ENCODE data around the gene SYT8.
"Not testable (repeated sequence)": the region's sequence is repeated elsewhere in the genome, so short reads cannot be mapped to it uniquely, and the experiment has no call there.

Gene SYT8

DNA sequence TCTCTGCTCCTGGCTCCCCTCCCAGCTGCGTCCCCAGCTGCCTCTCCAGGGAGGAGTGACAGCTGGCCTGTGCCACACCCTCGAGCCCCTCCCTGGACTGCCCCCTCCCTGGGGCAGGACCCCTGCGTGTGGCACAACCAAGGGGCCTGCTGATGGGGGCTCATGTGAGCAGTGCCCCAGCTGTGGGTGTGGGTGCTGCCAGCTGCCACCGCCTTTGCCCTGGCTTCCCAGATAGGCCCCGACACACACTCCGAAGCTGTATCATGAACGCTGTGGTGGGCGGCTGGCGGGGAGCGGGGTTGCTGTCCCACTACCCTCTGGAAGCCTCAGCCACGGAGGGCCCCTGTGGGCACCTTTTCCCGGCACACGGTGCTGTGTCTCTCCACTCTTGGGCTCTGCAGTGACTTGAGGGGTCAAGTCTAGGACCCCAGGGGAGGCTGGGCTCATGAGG lies 41.1 kb downstream of the SYT8 start:
- DNase-seq = not testable (repeated sequence)

DNA sequence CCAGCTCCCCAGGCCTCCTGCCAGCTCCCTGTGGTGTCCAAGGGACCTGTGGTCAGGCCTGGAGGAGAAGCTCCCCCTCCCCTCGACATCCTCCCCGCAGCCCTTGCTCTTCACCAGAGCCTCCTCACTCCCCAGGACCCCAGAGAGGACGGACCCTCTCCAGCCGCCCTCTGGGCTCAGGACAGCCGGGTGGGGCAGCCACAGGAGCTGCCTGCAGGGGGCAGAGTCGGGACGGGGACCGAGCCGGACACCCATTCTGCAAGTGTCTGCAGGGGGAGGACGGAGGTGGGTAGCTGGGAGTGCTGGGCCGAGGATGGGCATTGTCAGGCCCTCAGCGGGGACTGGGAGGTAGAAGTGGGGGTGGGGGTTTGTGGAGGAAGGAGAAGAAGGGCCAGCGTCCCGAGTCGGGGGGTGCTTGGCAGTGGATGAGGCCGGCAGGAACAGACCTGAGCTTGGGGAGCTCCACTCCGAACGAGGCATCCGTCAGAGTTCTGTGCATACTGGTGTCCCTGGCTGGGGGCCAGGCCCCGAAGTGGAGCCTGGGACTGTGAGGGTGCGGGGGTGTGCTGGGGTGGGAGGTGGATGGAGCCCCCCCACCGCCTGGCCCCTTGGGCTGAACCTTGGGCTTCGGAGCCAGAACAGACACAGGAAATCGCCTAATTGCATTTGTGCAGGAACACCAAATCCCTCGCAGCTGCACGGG lies 41.7 kb downstream of the SYT8 start:
- DNase-seq = no peak

DNA sequence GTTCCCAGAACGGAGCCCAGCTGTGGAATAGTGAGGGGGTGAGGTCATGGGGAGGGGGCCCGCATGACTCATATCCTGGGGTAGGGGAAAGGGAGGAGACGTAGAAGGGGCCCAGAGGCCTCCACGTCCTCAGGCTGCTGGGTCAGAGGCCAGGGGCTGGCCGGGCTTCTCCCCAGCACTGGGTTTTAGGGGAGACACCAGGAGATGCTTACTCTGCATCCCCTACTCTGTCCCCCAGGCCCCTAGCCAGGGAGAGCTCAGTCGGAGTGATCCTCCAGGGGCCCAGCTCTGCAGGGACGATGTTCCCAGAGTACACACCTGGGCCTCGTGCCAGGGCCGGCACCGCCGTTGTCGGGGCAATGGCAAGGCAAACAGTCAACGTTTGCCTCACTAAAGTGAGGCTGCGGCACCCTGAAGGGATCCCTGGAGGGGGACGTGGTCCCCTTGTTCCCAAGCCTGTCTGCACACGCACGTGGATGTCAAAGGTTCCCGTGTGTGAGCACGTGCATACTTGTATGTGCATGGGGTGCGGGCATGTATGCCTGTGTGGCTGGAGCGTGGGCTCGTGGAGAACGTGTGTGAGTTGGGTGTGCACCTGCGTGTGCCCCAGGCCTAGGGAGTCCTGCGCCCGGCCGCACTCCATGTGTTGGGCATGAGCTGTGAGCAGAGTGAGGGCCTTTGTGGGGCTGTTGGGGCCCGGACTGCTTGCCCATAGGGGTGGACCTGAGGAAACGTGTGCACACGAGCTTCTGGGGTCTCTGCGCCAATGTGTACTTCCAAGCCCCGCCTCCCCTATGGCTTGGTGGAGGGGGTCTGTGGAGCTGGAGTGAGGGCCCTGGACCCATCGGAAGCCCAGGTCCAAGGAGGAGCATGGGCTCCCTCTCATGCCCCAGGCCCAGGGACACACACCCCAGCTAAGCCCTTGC lies 42.7 kb downstream of the SYT8 start:
- no peak for DNase-seq

DNA sequence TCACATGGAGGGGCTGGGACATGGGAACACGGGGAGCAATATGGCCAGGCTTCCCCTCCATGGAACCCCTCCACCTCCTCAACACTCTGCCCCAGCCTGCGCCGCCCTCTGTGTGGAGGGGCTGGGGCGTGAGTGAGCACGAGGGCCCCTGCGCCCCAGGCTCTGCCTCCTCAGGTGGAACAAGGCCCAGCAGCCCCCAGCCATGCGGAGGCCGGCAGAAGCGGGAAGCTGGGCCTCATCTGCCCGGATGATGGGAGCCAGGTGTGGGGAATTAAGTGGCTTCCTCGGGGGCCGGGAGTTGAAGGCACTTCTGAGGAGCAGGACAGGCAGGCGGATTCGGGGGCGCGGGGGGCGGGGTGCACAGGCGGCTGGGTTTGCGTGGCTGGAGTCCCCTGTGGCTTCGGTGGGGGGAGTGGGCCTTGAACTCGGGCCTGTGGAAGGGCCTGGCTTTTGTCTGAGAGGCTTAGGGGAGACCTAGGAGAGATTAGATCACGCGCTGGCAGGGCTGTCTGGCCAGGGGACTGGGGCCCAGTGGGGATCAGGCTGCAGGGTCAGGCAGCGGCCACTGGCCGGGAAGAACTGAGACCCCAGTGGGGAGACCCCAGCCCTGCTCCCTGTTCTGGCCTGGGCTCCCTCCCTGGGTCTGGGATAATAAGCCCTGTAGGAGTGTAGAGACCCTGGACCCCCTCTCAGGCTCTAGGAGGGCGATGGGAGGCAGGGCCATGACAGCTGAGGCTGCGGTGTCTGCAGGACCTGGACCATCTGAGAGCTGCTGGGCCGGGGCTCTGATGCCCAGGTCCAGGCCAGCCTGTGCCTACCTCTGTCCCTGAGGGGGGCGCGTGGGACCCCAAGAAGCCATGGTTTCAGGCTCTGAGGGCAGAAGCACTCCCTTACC lies 43.6 kb downstream of the SYT8 start:
- DNase-seq = no peak

DNA sequence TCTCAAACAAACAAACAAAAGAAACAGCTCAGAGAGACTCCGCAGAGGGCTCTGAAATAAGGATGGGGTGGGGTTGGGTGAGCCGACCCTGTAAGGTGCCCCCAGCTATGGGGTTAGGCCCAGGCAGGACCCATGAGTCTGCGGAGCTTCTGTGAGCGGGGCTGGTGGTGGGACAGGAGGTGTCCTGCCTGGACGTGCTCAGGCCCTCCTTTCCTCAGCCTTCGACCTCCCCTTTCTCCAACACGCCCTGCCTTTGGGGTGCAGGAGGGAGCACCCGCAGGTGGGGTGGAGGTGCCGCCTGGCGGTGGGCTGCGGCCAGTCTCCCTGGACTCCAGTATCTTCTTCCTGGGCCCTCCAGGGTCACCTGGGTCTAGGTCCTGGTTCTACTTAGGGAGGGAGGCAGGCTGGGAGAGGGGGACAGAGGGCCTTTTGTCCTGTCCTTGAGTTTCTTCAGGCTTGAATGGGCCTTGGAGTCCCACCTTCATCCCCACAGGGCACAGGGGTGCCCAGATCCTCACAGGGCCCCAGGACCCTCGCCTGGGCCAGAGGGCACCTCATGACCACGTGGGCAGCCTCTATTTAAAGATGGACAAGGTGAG lies 44.7 kb downstream of the SYT8 start:
- DNase-seq = no peak

DNA sequence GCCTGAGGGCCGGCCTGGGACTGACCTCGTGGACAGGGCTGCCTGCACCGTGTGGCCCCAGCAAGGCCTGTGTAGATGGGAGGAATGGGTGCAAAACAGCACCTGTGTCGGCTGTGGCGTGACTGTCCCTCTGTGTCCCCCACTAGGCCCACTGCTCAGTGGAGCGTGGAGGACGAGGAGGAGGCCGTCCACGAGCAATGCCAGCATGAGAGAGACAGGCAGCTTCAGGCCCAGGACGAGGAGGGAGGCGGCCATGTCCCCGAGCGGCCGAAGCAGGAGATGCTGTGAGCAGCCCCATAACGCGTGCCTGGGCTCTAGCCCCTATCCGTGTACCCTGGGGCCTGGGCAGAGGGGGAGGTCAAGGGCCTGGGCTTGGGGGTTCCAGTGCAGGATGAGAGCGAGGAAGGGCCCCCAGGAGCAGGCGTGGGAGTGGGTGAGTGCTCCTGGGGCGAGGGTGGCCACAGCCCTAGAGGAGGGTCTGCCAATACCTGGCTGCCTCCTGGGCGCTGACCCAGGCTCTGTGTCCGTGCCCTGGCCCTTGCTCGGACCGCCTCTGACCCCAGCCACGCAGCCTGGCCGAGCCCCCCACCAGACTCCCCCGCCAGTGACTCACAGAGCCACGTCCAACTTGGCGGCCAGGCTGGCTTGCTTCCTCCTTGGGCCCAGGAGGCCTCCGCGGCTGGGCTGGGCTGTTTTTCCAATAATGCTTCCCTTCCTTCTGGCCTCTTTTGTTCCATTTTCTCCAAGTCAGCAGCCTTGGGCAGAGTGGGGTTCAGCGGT lies 45.3 kb downstream of the SYT8 start:
- no peak for DNase-seq

DNA sequence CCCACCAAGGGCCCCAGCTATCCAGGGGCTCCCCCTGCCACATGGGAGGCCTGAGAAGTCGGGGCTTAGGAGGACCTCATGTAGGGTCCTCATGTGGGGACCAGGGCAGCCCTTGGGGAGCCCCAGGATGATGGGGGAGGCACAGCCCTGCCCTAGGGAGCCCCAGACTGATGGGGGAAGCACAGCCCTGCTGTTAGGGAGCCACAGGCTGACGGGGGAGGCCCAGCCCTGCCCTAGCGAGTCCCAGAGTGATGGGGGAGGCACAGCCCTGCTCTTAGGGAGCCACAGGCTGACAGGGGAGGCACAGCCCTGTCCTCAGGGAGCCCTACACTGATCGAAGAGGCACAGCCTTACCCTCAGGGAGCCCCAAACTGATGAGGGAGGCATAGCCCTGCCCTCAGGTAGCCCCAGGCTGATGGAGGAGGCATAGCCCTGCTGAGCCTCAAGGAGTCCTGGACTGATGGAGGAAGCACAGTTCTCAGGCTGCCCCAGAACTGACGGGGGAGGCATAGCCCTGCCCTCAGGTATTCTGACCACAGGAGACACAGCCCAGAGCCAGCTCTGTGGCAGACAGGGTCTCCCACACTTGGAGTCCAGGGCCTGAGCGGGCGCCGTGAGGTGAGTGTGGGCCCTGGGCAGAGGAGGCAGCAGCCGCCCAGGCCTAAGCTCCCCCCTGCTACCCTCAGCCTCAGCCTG lies 46.1 kb downstream of the SYT8 start:
- DNase-seq = no peak

DNA sequence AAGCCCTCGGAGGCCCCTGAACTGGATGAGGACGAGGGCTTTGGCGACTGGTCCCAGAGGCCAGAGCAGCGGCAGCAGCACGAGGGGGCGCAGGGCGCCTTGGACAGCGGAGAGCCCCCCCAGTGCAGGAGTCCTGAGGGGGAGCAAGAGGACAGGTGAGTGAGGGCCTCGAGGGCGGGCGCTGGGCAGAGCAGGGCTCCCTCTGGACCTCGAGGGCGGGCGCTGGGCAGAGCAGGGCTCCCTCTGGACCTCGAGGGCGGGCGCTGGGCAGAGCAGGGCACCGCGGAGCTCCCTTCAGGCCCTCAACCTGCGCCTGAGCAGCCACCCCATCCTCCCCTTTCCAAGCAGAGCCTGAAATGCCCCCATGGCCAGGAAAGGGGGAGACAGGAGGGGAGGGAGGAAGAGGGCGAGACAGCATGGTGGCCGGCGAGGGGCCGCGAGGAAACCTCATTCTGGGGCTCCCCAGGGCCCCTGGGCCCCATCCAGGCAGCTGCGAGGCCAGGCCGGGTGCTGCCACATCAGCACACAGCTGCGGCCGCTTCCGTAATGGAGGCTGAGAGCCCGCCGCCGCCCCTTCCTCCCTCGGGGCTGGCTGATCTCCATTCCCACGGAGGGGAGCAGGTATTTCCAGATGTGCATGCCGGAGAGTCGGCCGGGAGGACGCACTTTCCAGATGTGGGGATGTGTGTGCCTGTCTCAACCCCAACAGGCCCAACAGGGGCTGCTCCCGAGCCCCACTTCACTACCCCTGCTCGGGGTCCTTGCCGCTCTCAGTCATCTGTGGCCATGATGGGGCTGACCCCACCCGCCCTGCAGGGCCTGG lies 46.9 kb downstream of the SYT8 start:
- DNase-seq = no peak

DNA sequence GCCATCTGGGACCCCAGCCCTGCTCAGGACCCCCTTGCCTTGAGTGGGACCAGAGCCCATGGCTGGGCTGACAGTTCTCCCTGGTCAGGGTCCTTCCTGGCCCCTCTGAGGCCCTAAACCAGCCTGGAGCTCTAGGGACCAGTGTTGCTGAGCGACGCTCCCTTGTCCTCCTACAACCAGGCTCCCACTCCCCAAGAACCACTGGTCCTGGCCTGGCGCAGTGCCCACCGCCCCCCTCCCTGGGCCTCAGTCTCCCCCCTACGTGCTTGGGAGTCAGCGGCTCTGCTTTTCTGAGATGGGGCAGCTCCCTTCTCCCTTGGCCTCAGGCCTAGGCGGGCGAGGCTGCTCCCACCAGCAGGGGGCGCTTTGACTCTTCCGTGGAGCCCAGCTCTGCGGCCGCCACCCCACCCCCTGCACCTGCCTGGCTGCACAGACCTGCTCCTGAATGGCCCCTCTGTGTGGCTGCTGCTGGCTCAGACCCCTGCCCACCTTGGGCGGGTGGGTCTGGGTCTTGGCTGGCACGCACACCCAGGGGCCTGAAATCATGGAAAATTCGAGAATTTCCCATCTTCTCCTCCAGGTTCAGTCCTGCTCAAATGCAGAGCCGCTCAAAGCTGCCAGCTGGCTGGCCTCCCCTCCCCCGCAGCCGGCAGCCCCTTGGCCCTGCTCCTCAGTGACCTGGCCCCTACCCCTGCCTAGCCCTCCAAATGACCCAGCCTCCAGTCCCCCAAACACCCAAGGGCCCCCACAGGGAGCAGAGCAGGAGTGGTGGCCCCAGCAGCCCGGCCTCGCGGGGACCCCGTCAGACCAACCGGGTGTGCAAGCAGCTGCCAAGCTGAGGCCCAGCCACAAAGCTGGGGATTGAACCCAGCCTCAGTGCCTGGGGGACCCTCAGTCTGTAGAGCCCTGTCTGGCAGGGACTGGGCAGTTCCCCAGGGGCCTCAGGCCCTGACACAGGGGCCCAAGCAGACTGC lies 47.8 kb downstream of the SYT8 start:
- DNase-seq = peak; percentile 82

DNA sequence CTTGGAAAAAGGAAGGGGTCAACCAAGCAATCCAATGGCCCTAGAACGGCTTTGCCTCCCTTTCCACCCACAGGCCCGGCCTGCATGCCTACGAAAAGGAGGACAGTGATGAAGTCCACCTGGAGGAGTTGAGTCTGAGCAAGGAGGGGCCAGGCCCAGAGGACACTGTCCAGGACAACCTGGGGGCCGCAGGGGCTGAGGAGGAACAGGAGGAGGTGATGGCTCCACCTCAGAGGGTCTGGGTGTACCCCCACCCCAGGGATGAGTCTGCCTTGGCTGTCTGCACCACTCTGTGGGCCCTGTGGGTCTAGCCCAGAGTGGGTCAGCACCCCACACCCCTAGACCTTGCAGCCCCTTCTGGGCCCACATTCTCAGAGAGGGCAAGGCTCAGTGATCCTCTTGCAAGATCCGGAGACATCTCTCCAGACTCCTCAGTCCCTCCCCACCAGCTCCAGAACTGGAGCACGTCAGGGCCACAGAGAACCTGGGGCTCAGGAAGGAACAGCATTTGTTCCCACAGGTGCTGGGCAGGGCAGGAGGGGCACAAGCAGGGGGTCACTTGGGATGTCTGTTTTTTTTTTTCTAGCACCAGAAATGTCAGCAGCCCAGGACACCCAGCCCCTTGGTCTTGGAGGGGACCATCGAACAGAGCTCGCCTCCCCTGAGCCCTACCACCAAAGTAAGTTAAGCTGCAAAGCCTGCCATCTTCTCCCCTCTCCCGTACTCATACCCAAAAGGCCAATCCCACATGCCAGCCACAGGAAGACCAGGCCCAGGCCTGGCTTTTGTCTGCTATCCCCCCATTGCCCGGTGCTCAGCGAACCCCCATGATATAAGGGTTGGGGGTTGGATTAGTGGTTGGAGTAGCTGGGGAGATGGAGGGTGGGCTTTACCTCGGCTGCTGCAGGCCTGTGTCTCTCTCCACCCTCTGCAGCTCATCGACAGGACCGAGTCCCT lies 48.8 kb downstream of the SYT8 start:
- DNase-seq = no peak

DNA sequence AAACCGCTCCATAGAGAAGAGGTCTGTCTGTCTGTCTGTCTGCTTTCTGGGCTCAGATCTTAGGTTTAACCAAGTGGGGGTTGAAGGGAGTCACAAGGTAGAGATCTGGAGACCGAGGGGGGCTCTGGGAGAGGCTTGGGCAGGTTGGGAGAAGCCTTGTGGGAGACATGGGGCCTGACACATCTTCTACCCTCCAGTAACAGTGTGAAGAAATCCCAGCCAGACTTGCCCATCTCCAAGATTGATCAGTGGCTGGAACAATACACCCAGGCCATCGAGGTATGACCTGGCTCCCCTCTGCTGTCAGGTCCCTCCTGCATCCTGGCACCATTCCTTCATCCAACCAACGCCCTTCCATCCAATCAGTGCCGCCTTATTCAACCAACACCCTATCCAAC lies 49.5 kb downstream of the SYT8 start:
- DNase-seq = no peak

DNA sequence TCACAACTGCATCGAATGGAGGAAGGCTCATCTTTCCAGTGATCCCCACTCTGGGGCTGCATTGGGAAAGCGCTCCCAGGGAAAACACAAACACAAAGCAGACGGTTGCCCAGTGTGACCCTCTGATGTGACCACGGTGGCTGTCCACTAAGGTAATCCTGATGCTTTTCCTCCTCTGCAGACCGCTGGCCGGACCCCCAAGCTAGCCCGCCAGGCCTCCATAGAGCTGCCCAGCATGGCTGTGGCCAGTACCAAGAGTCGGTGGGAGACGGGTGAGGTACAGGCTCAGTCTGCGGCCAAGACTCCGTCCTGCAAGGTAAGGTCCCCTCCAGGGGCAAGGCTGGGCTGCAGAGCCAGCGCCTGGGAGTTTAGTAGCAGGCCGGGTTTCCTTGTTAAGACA lies 51.8 kb downstream of the SYT8 start:
- DNase-seq = not testable (repeated sequence)

Data from activated CD4-positive, alpha-beta T cell treated with anti-CD3 and anti-CD28 coated beads, Interleukin-2, amount 50 U/mL, for 16 hours (primary cell).